A549 (cell line): Measurements from ENCODE around the gene TMEM244. TPM values are rescaled to one million over a fixed set of nuclear protein-coding genes. Genes with fewer than 3 reads are reported as not detected.

Experiments
- ATAC-seq, 2 experiments: fragments of 200-7000 bp in 1 of 2; fragments of >200 bp in 1 of 2; cut with Nextera tagmentation in 1 of 2; cut with Tn5 transposase in 1 of 2; 3 replicates each; pipeline versions ENCODE4 v1.8.0 to v1.9.1; 2018 to 2020; ENCODE audit warnings: mild to moderate bottlenecking in 1 of 2, moderate library complexity in 1 of 2
- CTCF ChIA-PET: fragments of 300-600 bp; sonication (Branson Sonifier 250); formaldehyde crosslinking; extraction: SDS; loops from one replicate; lab custom pipeline; 2021; ENCODE audit warnings: antibody characterized with exemption, inconsistent platforms; lab: Yijun Ruan, JAX
- POLR2A ChIA-PET: fragments of 350-600 bp; formaldehyde crosslinking; extraction: SDS; loops from one replicate; lab custom pipeline; 2021; ENCODE audit warnings: antibody characterized with exemption, inconsistent platforms; lab: Yijun Ruan, JAX
- DNase-seq, 2 experiments: peaks; one replicate each; pipeline versions ENCODE4 v3.0.0 to v3.0.0-alpha.2; 2011 to 2016; ENCODE audit warnings: low read depth in 1 of 2, low spot score in 1 of 2
- FAIRE-seq: peaks from 2 replicates; lab custom pipeline; 2011; peaks lifted over from hg19 to GRCh38; lab: Jason Lieb, UNC
- H3K27ac ChIP-seq, 2 experiments: fragments of >200 bp; sonication (Bioruptor Twin); formaldehyde crosslinking; 3 replicates each; pipeline ENCODE4 v1.5.1; 2016 to 2017
- H3K4me1 ChIP-seq: fragments of >200 bp; sonication (Bioruptor Twin); formaldehyde crosslinking; 3 replicates; pipeline ENCODE4 v1.6.1; 2016
- H3K4me2 ChIP-seq: fragments of >200 bp; sonication (Bioruptor Twin); formaldehyde crosslinking; 3 replicates; pipeline ENCODE4 v1.6.1; 2016
- H3K4me3 ChIP-seq: fragments of >200 bp; sonication (Bioruptor Twin); formaldehyde crosslinking; 3 replicates; pipeline ENCODE4 v1.5.1; 2016
- H3K9me3 ChIP-seq: fragments of >200 bp; sonication (Bioruptor Twin); formaldehyde crosslinking; 3 replicates; pipeline ENCODE4 v1.6.1; 2016
- BHLHE40 ChIP-seq: IDR thresholded peaks from 2 replicates; pipeline ENCODE4 v1.6.1; 2012; ENCODE audit warnings: low read depth, low read length, inconsistent platforms
- CBX8 ChIP-seq: fragments of 200-600 bp; sonication (generic); IDR thresholded peaks from 2 replicates; pipeline ENCODE4 v1.6.1; 2016
- ESRRA ChIP-seq: fragments of 150-350 bp; IDR thresholded peaks from 2 replicates; pipeline ENCODE4 v1.6.1; 2014; ENCODE audit warnings: mild to moderate bottlenecking, low read length, borderline replicate concordance
- FOSB ChIP-seq: fragments of 250-450 bp; sonication (Bioruptor Pico); IDR thresholded peaks from 2 replicates; pipeline ENCODE4 v1.5.0; 2020; ENCODE audit warnings: mild to moderate bottlenecking, moderate library complexity
- FOSL2 ChIP-seq, 2 experiments: fragments of 450-650 bp in 1 of 2; fragments of >200 bp in 1 of 2; sonication (Bioruptor Twin) in 1 of 2; formaldehyde crosslinking; IDR thresholded peaks; 2 replicates each; pipeline versions ENCODE4 v1.5.0 to v1.6.1; 2016 to 2020; ENCODE audit warnings: mild to moderate bottlenecking in 1 of 2, moderate library complexity in 1 of 2
- GATA3 ChIP-seq: IDR thresholded peaks from 2 replicates; pipeline ENCODE4 v1.6.1; 2012; ENCODE audit warnings: borderline replicate concordance
- HDAC2 ChIP-seq: fragments of 200-600 bp; sonication (generic); IDR thresholded peaks from 2 replicates; pipeline ENCODE4 v1.6.1; 2016
- HOXA7 ChIP-seq: fragments of 250-450 bp; sonication (Bioruptor Pico); IDR thresholded peaks from 2 replicates; pipeline ENCODE4 v1.5.0; 2020; ENCODE audit warnings: mild to moderate bottlenecking, moderate library complexity
- HOXB13 ChIP-seq: fragments of 250-450 bp; sonication (Bioruptor Pico); IDR thresholded peaks from 2 replicates; pipeline ENCODE4 v1.5.0; 2020; ENCODE audit warnings: low read depth, mild to moderate bottlenecking, moderate library complexity
- JUNB ChIP-seq: fragments of >200 bp; sonication (Bioruptor Twin); formaldehyde crosslinking; IDR thresholded peaks from 2 replicates; pipeline ENCODE4 v1.6.1; 2016
- MAFK ChIP-seq: fragments of 450-650 bp; IDR thresholded peaks from 2 replicates; pipeline ENCODE4 v1.6.1; 2014; ENCODE audit not compliant: partially characterized antibody
- MAZ ChIP-seq: fragments of 150-350 bp; IDR thresholded peaks from 2 replicates; pipeline ENCODE4 v1.6.1; 2014; ENCODE audit warnings: antibody characterized with exemption, low read depth, low read length, borderline replicate concordance
- NFE2L2 ChIP-seq: fragments of 150-350 bp; conservative IDR thresholded peaks from 2 replicates; pipeline ENCODE4 v1.6.1; 2014; ENCODE audit warnings: low read length
- NR3C1 ChIP-seq: fragments of >200 bp; sonication (Bioruptor Twin); formaldehyde crosslinking; IDR thresholded peaks from 3 replicates; pipeline ENCODE4 v1.6.1; 2017
- PHF8 ChIP-seq: fragments of 200-600 bp; sonication (generic); IDR thresholded peaks from 2 replicates; pipeline ENCODE4 v1.6.1; 2016; ENCODE audit warnings: low read depth, mild to moderate bottlenecking, antibody characterized with exemption, moderate library complexity, borderline replicate concordance
- RAD21 ChIP-seq, 2 experiments: fragments of >200 bp in 1 of 2; sonication (Bioruptor Twin) in 1 of 2; formaldehyde crosslinking in 1 of 2; IDR thresholded peaks in 1 of 2; conservative IDR thresholded peaks in 1 of 2; 2 replicates in 1 of 2; 3 replicates in 1 of 2; pipeline ENCODE4 v1.6.1; 2012 to 2018; ENCODE audit warnings: inconsistent platforms in 1 of 2
- RCOR1 ChIP-seq: fragments of 150-350 bp; IDR thresholded peaks from 2 replicates; pipeline ENCODE4 v1.6.1; 2014; ENCODE audit warnings: antibody characterized with exemption, low read length, low read depth
- SMC3 ChIP-seq: fragments of >200 bp; sonication (Bioruptor Twin); formaldehyde crosslinking; IDR thresholded peaks from 3 replicates; pipeline ENCODE4 v1.6.1; 2018; ENCODE audit warnings: inconsistent platforms
- TP53 ChIP-seq: fragments of 250-450 bp; sonication (Bioruptor Pico); IDR thresholded peaks from 2 replicates; pipeline ENCODE4 v1.5.0; 2021; ENCODE audit warnings: mild to moderate bottlenecking, moderate library complexity
- ZC3H11A ChIP-seq: fragments of 450-650 bp; IDR thresholded peaks from 2 replicates; pipeline ENCODE4 v1.6.1; 2014; ENCODE audit warnings: antibody characterized with exemption, mild to moderate bottlenecking
- WGBS: methylation state at CpG from one replicate; pipeline ENCODE4 v1.1.6; 2017; ENCODE audit errors: missing lambda C conversion rate; 5-methylcytosine and 5-hydroxymethylcytosine counted together
- polyA plus RNA-seq, 4 experiments: library from polyadenylated mRNA; depleted of rRNA in 3 of 4; stranded (reverse); fragments of >200 nt; fragmentation: RNase III in 1 of 4; extraction: RNeasy Plus Mini Kit Qiagen cat#74134 plus additional on column Dnase treatment in 1 of 4; gene quantifications; 2 replicates in 3 of 4; 3 replicates in 1 of 4; pipeline ENCODE4 v1.2.3, GENCODE V29; 2011 to 2017
- TF ChIP-seq, protein P1 (sequence below): IDR thresholded peaks from 2 replicates; pipeline ENCODE4 v1.6.1; 2012
- TF ChIP-seq, protein P2 (sequence below): fragments of 150-350 bp; IDR thresholded peaks from 2 replicates; pipeline ENCODE4 v1.6.1; 2014; ENCODE audit warnings: low read depth, mild to moderate bottlenecking, low read length
- TF ChIP-seq, protein P3 (sequence below): fragments of >200 bp; sonication (Bioruptor Twin); formaldehyde crosslinking; IDR thresholded peaks from 2 replicates; pipeline ENCODE4 v1.6.1; 2016
- TF ChIP-seq, protein P4 (sequence below): fragments of 200-600 bp; sonication (generic); IDR thresholded peaks from 2 replicates; pipeline ENCODE4 v1.6.1; 2016; ENCODE audit warnings: antibody characterized with exemption, mild to moderate bottlenecking, moderate library complexity
- TF ChIP-seq, protein P5 (sequence below): fragments of >200 bp; sonication (Bioruptor Twin); formaldehyde crosslinking; IDR thresholded peaks from 3 replicates; pipeline ENCODE4 v1.6.1; 2016
- TF ChIP-seq, protein P6 (sequence below): fragments of 250-450 bp; sonication (Bioruptor Pico); IDR thresholded peaks from 2 replicates; pipeline ENCODE4 v1.5.0; 2020; ENCODE audit warnings: low read depth, mild to moderate bottlenecking, moderate library complexity

Gene TMEM244
- polyA plus RNA-seq, 2 of the 4 experiments (the other 2 are of a cell fraction) = not detected

DNA sequence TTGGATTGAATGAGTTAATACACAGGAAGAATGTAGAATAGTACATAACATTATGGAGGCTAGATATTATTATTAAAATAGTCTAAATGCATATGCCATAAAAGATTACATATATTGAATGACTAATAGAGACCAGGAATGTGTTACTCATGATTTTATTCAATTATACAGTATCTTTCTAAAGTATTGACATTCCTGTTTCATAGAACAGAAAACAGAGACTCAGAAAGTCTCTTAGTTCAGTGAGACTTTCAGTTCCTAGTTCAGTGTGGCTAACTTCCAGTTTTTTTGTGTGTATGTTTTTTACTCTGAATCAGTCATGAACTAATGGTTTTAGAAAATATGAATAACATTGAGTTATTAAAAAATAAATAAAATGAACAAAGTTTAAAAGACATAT is 34.6 kb upstream of the TMEM244 start:
- Histone ChIP-seq H3K4me1 (no peaks in the 10 kb centered on the region), H3K4me3 (no peak overlapping the region), H3K27ac (no peak overlapping the region), H3K4me2 (no peak overlapping the region), H3K9me3 (no peaks in the 10 kb centered on the region)
- CTCF ChIA-PET = no interaction called here
- DNase-seq = no peak
- FAIRE-seq = no peak
- no peak for ATAC-seq
- TF ChIP-seq MAZ (no peak), HDAC2 (no peak), PHF8 (no peak), ZC3H11A (no peak), HOXA7 (CRISPR knock-in tag) (no peak), RCOR1 (no peak), NR3C1 (no peak), FOSB (CRISPR knock-in tag) (no peak), SMC3 (no peak), HOXB13 (no peak), CBX8 (no peak), GATA3 (no peak), RAD21 (conservative IDR thresholded peaks at IDR 0.05 in 1 of 2, IDR thresholded peaks at IDR 0.05 in 1 of 2) (no peak)
- TF ChIP-seq, protein P1, sequence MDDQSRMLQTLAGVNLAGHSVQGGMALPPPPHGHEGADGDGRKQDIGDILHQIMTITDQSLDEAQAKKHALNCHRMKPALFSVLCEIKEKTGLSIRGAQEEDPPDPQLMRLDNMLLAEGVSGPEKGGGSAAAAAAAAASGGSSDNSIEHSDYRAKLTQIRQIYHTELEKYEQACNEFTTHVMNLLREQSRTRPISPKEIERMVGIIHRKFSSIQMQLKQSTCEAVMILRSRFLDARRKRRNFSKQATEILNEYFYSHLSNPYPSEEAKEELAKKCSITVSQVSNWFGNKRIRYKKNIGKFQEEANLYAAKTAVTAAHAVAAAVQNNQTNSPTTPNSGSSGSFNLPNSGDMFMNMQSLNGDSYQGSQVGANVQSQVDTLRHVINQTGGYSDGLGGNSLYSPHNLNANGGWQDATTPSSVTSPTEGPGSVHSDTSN = no peak
- TF ChIP-seq, protein P2, sequence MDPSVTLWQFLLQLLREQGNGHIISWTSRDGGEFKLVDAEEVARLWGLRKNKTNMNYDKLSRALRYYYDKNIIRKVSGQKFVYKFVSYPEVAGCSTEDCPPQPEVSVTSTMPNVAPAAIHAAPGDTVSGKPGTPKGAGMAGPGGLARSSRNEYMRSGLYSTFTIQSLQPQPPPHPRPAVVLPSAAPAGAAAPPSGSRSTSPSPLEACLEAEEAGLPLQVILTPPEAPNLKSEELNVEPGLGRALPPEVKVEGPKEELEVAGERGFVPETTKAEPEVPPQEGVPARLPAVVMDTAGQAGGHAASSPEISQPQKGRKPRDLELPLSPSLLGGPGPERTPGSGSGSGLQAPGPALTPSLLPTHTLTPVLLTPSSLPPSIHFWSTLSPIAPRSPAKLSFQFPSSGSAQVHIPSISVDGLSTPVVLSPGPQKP = no peak
- TF ChIP-seq, protein P3, sequence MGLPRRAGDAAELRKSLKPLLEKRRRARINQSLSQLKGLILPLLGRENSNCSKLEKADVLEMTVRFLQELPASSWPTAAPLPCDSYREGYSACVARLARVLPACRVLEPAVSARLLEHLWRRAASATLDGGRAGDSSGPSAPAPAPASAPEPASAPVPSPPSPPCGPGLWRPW = no peak
- TF ChIP-seq, all 56 proteins: peak for 0
- POLR2A ChIA-PET = no interaction called here

DNA sequence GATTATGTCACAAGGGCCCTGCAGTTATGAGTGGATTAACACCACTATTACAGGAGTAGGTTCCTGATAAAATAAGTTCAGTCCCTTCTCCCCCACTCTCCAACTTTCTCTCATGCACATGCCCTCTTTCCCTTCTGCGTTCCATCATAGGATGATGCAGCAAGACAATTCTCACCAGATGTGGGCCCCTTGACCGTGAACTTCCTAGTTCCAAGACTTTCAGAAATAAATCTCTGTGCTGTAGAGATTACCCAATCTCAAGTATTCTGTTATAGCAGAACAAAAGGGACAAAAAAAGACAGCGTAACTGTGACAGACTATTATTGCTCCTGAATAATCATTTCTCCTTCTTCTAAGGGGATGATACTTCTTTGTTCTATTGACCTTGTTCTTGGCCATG is 33.8 kb upstream of the TMEM244 start:
- Histone ChIP-seq H3K27ac (no peak overlapping the region), H3K4me2 (no peak overlapping the region), H3K4me1 (no peaks in the 10 kb centered on the region), H3K4me3 (no peak overlapping the region), H3K9me3 (no peaks in the 10 kb centered on the region)
- no peak for FAIRE-seq
- ChIA-PET CTCF (no interaction called here), POLR2A (no interaction called here)
- TF ChIP-seq FOSL2 (IDR thresholded peaks at IDR 0.05) (no peak), FOSL2 (CRISPR knock-in tag; IDR thresholded peaks at IDR 0.05) (no peak), NFE2L2 (no peak), HOXA7 (CRISPR knock-in tag) (no peak), RCOR1 (no peak), MAFK (no peak), TP53 (no peak), MAZ (no peak), ESRRA (no peak), RAD21 (conservative IDR thresholded peaks at IDR 0.05 in 1 of 2, IDR thresholded peaks at IDR 0.05 in 1 of 2) (no peak), CBX8 (no peak), JUNB (no peak), SMC3 (no peak), NR3C1 (no peak), BHLHE40 (no peak)
- TF ChIP-seq, protein P4, sequence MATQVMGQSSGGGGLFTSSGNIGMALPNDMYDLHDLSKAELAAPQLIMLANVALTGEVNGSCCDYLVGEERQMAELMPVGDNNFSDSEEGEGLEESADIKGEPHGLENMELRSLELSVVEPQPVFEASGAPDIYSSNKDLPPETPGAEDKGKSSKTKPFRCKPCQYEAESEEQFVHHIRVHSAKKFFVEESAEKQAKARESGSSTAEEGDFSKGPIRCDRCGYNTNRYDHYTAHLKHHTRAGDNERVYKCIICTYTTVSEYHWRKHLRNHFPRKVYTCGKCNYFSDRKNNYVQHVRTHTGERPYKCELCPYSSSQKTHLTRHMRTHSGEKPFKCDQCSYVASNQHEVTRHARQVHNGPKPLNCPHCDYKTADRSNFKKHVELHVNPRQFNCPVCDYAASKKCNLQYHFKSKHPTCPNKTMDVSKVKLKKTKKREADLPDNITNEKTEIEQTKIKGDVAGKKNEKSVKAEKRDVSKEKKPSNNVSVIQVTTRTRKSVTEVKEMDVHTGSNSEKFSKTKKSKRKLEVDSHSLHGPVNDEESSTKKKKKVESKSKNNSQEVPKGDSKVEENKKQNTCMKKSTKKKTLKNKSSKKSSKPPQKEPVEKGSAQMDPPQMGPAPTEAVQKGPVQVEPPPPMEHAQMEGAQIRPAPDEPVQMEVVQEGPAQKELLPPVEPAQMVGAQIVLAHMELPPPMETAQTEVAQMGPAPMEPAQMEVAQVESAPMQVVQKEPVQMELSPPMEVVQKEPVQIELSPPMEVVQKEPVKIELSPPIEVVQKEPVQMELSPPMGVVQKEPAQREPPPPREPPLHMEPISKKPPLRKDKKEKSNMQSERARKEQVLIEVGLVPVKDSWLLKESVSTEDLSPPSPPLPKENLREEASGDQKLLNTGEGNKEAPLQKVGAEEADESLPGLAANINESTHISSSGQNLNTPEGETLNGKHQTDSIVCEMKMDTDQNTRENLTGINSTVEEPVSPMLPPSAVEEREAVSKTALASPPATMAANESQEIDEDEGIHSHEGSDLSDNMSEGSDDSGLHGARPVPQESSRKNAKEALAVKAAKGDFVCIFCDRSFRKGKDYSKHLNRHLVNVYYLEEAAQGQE = no peak
- TF ChIP-seq, protein P5, sequence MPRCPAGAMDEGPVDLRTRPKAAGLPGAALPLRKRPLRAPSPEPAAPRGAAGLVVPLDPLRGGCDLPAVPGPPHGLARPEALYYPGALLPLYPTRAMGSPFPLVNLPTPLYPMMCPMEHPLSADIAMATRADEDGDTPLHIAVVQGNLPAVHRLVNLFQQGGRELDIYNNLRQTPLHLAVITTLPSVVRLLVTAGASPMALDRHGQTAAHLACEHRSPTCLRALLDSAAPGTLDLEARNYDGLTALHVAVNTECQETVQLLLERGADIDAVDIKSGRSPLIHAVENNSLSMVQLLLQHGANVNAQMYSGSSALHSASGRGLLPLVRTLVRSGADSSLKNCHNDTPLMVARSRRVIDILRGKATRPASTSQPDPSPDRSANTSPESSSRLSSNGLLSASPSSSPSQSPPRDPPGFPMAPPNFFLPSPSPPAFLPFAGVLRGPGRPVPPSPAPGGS = no peak
- TF ChIP-seq, protein P6, sequence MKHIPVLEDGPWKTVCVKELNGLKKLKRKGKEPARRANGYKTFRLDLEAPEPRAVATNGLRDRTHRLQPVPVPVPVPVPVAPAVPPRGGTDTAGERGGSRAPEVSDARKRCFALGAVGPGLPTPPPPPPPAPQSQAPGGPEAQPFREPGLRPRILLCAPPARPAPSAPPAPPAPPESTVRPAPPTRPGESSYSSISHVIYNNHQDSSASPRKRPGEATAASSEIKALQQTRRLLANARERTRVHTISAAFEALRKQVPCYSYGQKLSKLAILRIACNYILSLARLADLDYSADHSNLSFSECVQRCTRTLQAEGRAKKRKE (CRISPR knock-in tag) = no peak
- 82% methylated on average over 3 of the region's 3 CpGs for WGBS
- DNase-seq = no peak
- ATAC-seq = no peak
